Endodermal cell (in vitro differentiated cells): ENCODE results near the gene HIC1. TPM values are rescaled to one million over a fixed set of nuclear protein-coding genes. Genes with fewer than 3 reads are reported as not detected.
A peak's percentile ranks its signal among the peaks of the same experiment; 100 is the strongest.

Source experiments
- DNase-seq: peaks from one replicate; pipeline ENCODE4 v3.0.0-alpha.2; 2017
- H3K27ac ChIP-seq: 2 replicates; pipeline ENCODE4 v1.5.1; 2013; ENCODE audit warnings: mild to moderate bottlenecking, low read depth, low read length, moderate library complexity
- H3K27me3 ChIP-seq: 2 replicates; pipeline ENCODE4 v1.6.1; 2013; ENCODE audit warnings: mild to moderate bottlenecking, low read length, moderate library complexity; ENCODE audit not compliant: insufficient read depth, control insufficient read depth, poor library complexity, severe bottlenecking
- H3K36me3 ChIP-seq: 2 replicates; pipeline ENCODE4 v1.7.0; 2013; ENCODE audit warnings: mild to moderate bottlenecking, low read length, moderate library complexity; ENCODE audit not compliant: control insufficient read depth, insufficient read depth
- H3K4me1 ChIP-seq: one replicate; pipeline ENCODE4 v1.7.0; 2013; ENCODE audit warnings: low read length; ENCODE audit not compliant: control insufficient read depth, insufficient read depth
- H3K4me3 ChIP-seq: 2 replicates; pipeline ENCODE4 v1.5.1; 2013; ENCODE audit warnings: mild to moderate bottlenecking, low read length, moderate library complexity
- H3K9ac ChIP-seq: 2 replicates; pipeline ENCODE4 v1.6.1; 2013; ENCODE audit warnings: mild to moderate bottlenecking, low read length, moderate library complexity; ENCODE audit not compliant: poor library complexity, severe bottlenecking; ENCODE audit errors: extremely low read depth
- H3K9me3 ChIP-seq: 2 replicates; pipeline ENCODE4 v1.6.1; 2013; ENCODE audit warnings: mild to moderate bottlenecking, low read length, moderate library complexity; ENCODE audit not compliant: control insufficient read depth
- H3K27ac Mint-ChIP-seq: 2 replicates; pipeline ENCODE4 v1.8.0; 2020; ENCODE audit warnings: mixed read lengths
- H3K27me3 Mint-ChIP-seq: 2 replicates; pipeline ENCODE4 v1.8.0; 2021; ENCODE audit warnings: mild to moderate bottlenecking, mixed read lengths; ENCODE audit not compliant: insufficient read depth
- H3K36me3 Mint-ChIP-seq: 2 replicates; pipeline ENCODE4 v1.8.0; 2020; ENCODE audit warnings: low read depth, mixed read lengths
- H3K4me1 Mint-ChIP-seq: 2 replicates; pipeline ENCODE4 v1.8.0; 2020; ENCODE audit warnings: mixed read lengths
- H3K4me3 Mint-ChIP-seq: 2 replicates; pipeline ENCODE4 v1.8.0; 2020; ENCODE audit warnings: mild to moderate bottlenecking, moderate library complexity, mixed read lengths
- H3K9me3 Mint-ChIP-seq: 2 replicates; pipeline ENCODE4 v1.8.0; 2020; ENCODE audit warnings: mild to moderate bottlenecking, mixed read lengths
- CTCF ChIP-seq: fragments of 200-600 bp; sonication (generic); conservative IDR thresholded peaks from 2 replicates; pipeline ENCODE4 v1.5.0; 2021; ENCODE audit warnings: antibody characterized with exemption, mild to moderate bottlenecking
- WGBS, 2 experiments: methylation state at CpG; one replicate each; pipeline versions ENCODE4 v1.1.5 to v1.1.7; 2013; ENCODE audit warnings: missing lambda C conversion rate in 2 of 2, mixed read lengths in 1 of 2; ENCODE audit not compliant: insufficient coverage in 1 of 2, insufficient read length in 1 of 2; 5-methylcytosine and 5-hydroxymethylcytosine counted together
- total RNA-seq, 2 donors: library from RNA; stranded (reverse); fragmentation: NEBNext Ultra II Directional in 1 of 2; extraction: Animal tissue kit (Norgen Biotek cat#: 25700) in 1 of 2; gene quantifications; 2 replicates in 1 of 2; 3 replicates in 1 of 2; pipeline ENCODE4 v1.2.1, GENCODE V29; 2021

The HIC1 gene
- total RNA-seq, 2 donors from 2014 or later: 0.13 to 0.57 TPM

GRCh38 chr17:2040942-2041560 is 13.9 kb upstream of the HIC1 start:
- WGBS, 2 experiments: 58 to 64% methylated on average over 6 to 16 of the region's 16 CpGs
- H3K9ac ChIP-seq: peak overlapping the region; percentile 70
- no peak for TF ChIP-seq CTCF
- H3K4me3 Mint-ChIP-seq: peak overlapping the region; percentile 84
- peak overlapping the region; percentile 93 for H3K4me3 ChIP-seq
- peaks cover 13% of the 10 kb centered on the region for H3K27me3 Mint-ChIP-seq
- peak overlapping the region; percentile 44 for H3K27ac Mint-ChIP-seq
- peaks cover 18% of the 10 kb centered on the region for H3K4me1 Mint-ChIP-seq
- H3K4me1 ChIP-seq: peaks cover 7% of the 10 kb centered on the region
- H3K27me3 ChIP-seq: no peaks in the 10 kb centered on the region
- peaks cover 44% of the 10 kb centered on the region for H3K36me3 Mint-ChIP-seq
- H3K27ac ChIP-seq: no peak overlapping the region
- peaks cover 48% of the 10 kb centered on the region for H3K36me3 ChIP-seq
- no peak for DNase-seq
- no peaks in the 10 kb centered on the region for H3K9me3 ChIP-seq
- no peaks in the 10 kb centered on the region for H3K9me3 Mint-ChIP-seq

- peaks cover 7% of the 10 kb centered on the region for H3K4me1 ChIP-seq
- Mint-ChIP-seq H3K36me3 (peaks cover 37% of the 10 kb centered on the region), H3K4me3 (peak within 1 kb of the TSS; percentile 84), H3K27me3 (peaks cover 19% of the 10 kb centered on the region), H3K4me1 (peaks cover 18% of the 10 kb centered on the region), H3K27ac (peak within 1 kb of the TSS; percentile 88), H3K9me3 (no peaks in the 10 kb centered on the region)
- H3K27me3 ChIP-seq: no peaks in the 10 kb centered on the region
- H3K9ac ChIP-seq: peak within 1 kb of the TSS; percentile 70
- DNase-seq: peak; percentile 100
- TF ChIP-seq CTCF: peak; percentile 71
- H3K9me3 ChIP-seq: no peaks in the 10 kb centered on the region
- H3K27ac ChIP-seq: peak within 1 kb of the TSS; percentile 67
- H3K4me3 ChIP-seq: peak within 1 kb of the TSS; percentile 93
- peaks cover 43% of the 10 kb centered on the region for H3K36me3 ChIP-seq
- 0 to 1% methylated on average over 52 to 93 of the region's 93 CpGs for WGBS, 2 experiments
These were observed 13.1 kb upstream of the HIC1 start, which contains the start of gene OVCA2 for GRCh38 chr17:2041561-2042389. TSS of gene OVCA2 (plus strand) at chr17:2042022. CDS start at chr17:2042048, 26 bp downstream.

GRCh38 chr17:2042390-2042847 is 12.5 kb upstream of the HIC1 start:
- H3K36me3 Mint-ChIP-seq: peaks cover 30% of the 10 kb centered on the region
- peak; percentile 86 for DNase-seq
- peaks cover 18% of the 10 kb centered on the region for H3K4me1 Mint-ChIP-seq
- Histone ChIP-seq H3K36me3 (peaks cover 44% of the 10 kb centered on the region), H3K27ac (peak overlapping the region; percentile 67), H3K9ac (peak overlapping the region; percentile 70), H3K27me3 (no peaks in the 10 kb centered on the region), H3K9me3 (no peaks in the 10 kb centered on the region), H3K4me1 (peaks cover 7% of the 10 kb centered on the region), H3K4me3 (peak overlapping the region; percentile 93)
- WGBS, 2 experiments: 41 to 42% methylated on average over 15 to 17 of the region's 17 CpGs
- peak overlapping the region; percentile 84 for H3K4me3 Mint-ChIP-seq
- H3K27me3 Mint-ChIP-seq: peaks cover 24% of the 10 kb centered on the region
- H3K9me3 Mint-ChIP-seq: no peaks in the 10 kb centered on the region
- no peak for TF ChIP-seq CTCF
- H3K27ac Mint-ChIP-seq: peak overlapping the region; percentile 88
